ENCODE data around the gene DNTT.
"Not testable (repeated sequence)": the region's sequence is repeated elsewhere in the genome, so short reads cannot be mapped to it uniquely, and the experiment has no call there.

The DNTT gene

DNA sequence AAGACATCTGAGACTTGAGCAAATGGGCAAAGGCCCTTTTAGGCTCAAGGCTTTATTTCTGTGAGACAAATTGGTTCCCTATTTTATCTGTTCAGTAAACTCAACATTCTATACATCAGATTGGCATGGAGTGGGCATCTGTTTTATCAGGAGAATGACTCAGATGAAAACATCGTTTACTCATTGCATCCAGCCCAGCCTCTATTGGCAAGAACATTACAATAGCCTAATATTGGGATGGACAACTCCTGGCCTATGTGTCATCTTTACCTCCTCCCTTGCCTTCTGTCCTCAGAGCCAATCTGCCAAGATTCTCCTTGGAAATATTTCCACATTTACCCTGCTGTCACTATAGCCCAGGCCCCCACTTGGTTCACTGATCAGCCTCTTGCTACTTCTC is 27.4 kb upstream of the DNTT start:
- DNase-seq: no peak

DNA sequence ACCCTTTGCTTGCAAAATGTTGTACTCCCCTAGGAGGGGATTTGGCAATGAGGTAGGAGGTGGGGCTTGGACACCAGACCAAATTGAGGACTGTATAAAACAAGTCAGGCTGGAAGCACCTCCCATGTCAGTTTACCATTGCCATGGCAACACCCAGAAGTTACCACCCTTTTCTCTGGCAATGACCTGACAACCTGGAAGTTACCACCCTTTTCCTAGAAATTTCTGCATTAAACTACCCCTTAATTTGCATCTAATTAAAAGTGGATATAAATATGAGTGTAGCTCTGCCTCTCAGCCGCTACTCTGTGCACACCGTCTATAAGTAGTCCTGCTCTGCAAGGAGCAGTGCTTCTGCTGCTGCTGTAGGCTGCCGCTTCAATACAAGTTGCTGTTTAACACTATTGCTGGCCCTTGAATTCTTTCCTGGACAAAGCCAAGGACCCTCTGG is 25.0 kb upstream of the DNTT start:
- no peak for DNase-seq

DNA sequence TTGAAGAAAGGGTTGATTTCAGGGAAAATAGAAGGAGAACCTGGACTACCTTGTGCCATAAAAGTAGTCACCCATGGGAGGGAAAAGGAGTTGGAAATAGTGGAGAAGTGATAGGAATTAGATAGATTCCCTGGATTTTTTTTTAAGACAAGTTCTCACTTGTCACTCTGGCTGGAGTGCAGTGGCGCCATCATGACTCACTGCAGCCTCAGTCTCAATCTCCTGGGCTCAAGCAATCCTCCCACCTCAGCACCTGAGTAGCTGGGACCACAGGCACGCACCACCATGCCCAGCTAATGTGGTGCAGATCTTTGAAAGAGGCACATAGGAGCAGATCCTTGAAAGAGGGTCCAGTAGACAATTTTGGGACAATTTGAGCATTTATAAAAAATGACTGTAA is 23.4 kb upstream of the DNTT start:
- DNase-seq: no peak

DNA sequence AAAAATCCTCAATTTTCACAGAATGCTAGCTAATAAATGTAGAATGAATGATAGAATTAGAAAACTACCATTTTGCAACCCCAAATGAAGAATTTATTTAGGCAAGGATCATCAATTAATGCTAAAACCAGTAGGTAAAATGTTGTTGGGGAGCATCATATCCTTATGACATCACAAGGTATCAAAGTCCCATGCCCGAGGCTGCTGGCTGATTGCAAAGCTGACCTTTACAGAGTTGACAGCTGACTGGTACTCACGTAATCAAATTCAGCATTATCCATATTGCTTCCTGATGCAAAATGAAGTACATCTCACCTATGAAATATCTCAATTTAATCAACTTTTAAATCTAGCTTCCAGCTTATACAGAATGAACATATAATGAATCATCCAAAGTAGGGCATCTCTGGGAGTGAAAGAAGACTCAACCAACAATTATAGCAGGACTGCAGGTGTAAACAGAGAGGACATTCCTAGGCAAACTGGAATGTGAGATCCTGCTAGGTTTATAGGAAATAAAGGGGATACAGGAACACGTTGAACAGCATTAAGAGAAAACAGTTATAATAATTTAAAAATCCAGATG is 22.7 kb upstream of the DNTT start:
- no peak for DNase-seq

DNA sequence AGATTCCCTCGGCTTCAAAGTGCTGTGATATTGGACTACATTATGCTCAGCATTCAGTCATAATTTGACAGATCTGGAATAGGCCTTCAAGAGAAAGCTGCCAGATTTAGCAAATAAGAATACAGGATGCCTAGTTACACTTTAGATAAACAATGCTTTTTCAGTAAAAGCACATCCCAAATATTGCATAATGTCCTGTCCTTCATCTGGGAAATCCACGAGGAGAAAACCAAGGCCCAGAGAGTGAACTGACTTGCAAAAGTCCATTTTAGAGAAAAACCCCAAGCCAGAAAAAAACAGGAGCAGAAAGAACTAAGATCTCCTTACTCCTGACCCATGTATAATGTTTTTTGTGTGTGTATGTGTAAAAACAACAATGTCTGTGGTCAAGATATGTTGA is 20.9 kb upstream of the DNTT start:
- DNase-seq: no peak

DNA sequence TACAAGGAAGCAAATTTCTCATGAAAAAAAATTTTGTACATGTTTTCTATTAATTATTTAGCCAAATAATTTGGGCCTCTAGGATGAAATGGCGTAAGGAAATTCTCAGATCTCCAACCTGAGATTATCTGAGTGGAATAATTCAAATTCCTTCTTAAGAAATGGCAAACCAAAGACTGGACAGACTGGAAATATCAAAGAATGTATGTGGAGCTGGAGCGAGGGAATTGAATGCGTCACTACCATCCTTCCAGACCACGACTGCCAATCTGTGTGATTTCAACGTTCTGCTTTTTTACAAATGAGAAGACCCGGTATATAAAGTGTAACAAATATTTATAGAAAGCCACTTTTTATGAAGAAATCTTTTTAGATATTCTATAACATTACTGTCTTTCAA is 20.5 kb upstream of the DNTT start:
- no peak for DNase-seq

DNA sequence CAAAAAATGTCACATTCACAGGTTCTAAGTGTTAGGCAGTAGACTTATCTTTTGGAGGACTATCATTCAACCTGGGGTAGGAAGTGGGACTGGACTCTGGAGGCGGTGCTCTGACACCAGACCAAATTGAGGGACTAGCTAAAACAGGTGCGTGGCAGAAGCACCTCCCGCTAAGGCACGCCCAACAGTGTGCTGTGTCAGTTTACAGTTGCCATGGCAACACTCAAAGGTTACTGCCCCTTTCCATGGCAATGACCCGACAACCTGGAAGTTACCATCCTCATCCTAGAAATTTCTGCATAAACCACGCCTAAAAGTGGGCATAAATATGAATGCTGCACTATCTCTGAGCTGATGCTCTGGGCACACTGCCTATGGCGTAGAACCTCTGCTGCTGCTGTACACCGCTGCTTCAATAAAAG is 18.9 kb upstream of the DNTT start:
- no peak for DNase-seq

DNA sequence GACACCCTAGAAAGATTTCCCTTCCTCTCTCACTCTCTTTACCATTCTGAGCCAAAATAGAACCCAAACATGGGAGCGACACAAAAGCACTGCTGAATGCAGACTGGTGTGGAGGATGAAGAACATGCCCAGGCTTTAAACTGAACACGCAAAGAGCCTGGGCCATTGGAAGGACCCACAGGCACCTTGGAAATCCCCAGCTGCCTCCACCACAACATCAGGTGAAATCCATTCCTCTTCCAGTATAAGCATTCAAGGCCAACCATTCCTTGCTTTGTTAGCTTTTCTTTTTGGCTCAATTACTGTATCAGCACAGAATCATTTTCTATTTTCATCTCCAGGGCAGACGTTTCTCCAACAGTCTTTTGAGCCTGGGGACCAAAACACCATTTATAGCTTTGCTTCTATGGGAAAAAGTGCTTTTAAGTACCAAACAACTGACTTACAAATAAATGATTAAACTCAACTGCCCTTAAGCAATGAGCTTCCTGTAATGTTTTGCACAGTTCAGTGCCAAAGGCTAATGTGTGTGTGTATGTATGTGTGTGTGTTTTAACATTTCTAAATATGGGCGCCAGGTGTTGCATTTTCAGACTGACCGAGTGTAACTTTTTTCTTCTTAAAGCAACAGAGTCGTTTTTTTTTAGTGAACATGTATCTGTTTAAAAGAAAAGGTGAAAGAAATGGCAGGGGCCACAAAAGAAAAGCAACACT is 16.7 kb upstream of the DNTT start:
- DNase-seq: no peak

DNA sequence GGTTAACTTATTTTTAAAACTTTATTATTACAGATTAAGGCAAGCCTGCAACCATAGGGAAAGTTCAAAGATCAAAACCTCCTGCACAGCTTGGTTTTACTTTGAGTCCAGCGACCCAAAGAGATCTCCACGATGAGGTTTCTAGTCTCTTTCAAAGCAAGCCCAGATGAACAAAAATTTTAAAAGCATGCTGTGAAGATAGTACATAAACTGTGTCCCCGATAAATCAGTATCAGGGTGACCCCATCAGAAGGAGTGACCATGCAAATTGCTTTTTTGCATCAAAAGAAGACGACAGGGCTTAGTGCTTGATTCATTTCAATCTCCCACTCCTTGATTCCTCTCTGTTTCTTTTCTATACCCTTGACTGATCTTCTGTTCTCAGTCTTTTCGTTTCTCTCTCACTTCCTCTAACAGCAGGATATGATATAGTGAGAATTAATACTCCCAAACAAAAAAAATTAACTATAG is 16.0 kb upstream of the DNTT start:
- DNase-seq: no peak

DNA sequence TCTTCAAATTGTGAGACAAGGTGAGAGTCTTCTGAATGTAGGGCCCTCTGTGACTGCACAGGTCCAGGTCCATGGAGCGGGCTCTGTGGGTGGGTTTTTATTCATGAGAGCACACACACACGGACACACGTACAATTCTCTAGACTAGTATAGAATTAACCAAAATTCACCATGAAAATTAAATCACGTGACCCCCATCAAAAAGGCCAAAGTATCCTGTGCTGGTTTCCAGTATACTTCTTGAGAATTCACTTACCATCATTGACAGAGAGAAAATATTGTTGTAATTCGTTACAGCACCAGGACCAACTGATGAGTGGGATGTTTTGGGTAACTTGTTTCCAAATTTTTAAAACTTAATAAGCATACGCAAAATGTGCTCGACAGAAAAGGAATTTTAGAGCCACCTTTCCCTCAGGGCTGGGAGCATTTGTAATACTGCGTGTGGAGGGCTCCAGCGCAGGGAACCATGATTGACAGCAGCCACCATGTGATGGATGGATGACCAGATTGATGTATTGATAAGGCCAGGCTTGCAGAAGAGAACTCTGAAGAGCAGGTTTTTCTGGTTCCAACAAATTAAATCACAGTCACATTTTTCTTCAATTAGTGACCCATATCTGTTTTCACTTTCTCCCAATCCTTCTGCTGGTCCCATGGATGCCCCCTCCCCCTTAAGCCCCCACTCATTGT is 14.9 kb upstream of the DNTT start:
- no peak for DNase-seq

DNA sequence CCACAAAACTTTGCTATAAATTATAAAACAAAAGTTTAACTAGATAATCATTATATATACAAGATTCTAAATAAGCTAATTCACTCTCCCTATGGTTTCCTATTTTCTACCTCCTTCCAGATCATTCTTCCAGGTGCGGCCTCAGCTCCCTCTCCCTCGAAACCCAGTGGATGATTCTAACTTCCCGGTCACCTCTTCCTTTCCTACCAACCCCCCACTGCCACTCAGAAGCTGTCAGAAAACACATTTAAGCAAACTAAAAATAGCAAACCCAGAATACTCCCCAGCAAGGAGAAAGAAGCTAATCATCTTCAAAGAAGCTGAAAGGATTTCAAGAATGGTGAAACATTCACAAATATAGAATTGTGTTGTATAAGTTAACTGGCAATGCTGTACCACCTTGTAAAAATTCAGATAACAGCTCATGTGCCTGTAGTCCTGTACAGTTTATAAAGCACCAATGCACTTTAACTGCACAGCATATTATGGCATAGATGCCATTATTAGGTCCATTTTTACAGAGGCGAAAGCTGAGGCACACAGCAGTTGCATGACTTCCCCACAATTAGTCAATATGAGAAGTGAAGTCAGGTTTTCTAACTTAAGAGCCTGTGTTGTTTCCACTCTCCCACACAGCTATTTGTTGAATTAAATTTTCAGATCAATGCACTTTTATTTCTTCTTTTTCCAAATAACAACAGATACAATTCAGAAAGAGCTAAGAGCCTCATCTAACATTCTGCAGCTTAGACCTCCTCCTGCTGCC is 13.7 kb upstream of the DNTT start:
- DNase-seq: no peak

DNA sequence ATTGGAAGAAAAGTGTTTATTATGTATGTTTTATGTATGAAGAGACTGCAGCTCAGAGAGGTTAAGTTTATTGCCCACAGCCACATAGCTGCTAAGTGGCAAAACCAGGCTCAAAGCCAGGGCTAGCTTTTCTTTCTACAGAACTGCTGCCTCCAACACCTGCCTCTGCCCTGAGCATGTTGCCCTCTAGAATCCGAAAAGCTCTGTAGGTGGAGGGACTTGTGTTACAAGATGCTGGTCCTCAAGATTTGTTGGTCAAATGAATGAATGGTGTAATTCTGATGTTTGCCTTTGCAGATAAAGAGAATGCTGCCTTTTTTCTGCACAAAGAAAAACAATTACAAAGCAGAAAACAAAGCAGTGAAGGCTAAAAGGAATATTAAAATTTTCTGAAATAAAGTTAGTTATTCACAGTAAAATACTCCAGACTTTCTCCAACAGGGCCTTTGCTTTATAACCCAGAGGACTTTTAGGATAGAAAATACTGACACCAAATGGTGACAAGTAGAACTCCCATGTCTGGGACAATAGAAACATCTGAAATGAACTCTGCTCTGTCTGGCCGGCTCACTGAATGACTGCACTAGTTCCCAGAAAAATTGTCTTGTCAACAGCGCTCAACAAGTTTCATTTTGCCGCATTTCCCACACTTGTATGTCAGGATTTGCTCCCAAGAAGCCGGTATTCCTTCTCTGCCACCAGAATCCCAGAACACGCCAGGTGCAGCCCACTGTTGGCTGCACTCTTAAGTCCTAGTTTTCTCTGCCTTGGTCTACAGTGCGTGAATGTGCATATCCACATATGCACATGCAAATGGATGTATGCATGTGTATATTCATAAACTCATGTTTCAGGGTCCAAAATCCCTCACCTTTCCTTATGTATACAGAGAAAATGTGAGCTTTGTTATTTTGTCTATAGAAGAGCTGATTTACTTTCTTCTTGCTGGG is 11.0 kb upstream of the DNTT start:
- peak; percentile 50 for DNase-seq

DNA sequence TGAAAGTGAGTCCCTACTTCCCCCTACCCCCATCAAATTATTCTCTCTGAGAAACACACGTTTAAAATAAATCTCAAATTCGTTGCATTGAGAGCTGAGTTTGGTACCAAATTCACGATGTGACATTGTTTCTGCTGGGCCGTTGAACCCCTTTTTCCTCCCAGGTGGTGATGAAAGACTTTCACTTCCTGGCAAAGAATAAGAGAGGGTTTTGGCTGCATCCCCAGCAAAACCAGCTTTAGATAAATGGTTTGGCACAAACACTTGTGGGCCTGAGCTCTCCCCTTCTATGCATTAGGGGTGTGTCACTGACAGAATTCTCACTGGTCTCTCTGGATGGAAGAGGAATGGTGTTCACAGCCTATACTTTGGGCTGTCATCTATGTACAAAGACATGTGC is 8.8 kb upstream of the DNTT start:
- no peak for DNase-seq

DNA sequence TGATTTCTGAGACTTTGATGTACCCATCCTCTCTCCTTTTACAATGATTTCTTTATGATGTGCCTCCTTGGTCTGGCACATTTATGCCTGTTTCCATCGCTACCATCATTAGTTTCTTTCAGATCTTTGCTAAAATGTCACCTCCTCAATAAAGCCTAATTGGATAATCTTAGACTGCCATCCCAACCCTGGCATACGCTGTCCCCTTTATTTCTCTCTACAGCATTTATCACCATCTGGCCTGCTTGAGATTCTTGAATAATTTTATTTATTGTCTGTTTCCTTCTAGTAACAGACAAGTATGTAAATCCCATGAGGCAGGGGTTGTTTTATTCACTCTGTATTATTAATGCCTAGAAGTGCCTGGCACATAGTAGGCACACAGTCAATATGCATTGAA is 6.7 kb upstream of the DNTT start:
- DNase-seq: no peak

DNA sequence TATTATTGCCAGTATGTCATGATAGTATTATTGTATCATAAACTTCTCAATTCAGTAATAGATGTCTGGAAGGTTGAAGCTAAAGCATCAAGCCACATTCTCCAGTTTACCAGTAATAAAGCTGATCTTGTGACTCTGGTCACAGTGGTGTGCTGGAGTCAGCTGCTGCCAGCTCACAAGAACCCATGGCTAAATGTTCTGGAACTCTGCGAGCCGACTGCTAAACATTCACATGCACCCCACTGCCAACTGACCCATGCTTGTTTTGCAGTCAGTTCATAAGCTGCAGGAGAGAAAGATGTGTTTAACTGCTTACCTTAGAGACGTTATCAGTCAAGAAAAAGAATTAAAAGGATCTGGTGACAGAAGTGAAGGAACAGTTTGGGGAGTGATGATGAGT is 5.9 kb upstream of the DNTT start:
- DNase-seq: no peak

DNA sequence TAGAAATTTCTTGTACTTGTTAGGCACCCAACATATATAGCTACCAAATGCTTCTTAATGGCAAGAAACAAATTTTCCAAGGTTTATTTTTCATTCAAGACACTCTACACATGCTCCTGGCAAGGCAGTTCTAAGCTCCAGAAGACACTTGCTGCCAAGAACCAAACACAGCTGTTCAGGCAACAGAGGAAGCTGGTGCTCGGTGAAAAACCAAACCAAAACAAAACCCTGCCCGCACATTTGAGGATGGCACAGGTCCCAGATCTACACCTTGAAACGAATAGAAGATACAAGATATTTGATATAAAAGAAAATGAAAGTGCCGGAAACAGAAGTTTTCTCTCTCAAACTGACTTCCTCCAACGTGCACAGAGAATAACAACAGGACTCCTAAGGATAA is 4.9 kb upstream of the DNTT start:
- no peak for DNase-seq

DNA sequence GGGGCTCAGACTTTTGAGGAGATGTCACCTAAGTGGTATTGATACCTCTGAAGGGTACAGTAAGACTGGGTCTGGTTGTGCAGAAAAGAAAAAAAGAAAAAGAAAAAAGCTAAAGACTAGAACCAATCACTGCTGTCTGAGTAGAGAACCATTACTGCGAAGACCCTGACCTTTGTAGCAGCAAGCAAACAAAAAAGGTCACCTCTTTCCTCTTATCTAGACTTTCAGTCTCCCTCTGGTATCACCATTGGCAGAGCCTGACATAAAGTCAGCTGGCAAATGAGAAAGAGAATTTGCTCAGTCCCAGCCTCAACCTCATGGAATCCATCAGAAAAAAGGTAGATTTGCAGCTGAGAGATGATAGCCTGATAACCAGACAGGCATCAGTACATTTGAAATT is 2.6 kb upstream of the DNTT start:
- DNase-seq: no peak

DNA sequence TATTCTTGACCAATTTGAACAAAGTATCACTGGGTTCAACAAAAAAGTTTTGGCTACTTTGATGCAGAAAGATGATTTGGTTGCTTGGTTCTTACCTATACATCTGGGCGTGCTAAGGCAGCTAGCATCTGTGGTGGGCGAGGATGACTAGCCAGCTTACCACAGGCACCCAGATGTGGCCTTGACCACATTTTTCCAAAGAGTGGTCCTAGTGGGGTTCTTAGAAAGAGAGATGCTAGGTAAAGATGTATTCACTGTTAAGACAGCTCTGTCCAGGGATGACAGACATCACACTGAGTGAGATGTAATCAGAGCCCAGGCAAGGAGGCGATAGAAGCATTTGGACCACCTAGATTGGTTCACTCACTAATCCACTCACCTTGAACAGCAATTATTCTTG is 785 bp downstream of the DNTT start:
- DNase-seq: no peak

DNA sequence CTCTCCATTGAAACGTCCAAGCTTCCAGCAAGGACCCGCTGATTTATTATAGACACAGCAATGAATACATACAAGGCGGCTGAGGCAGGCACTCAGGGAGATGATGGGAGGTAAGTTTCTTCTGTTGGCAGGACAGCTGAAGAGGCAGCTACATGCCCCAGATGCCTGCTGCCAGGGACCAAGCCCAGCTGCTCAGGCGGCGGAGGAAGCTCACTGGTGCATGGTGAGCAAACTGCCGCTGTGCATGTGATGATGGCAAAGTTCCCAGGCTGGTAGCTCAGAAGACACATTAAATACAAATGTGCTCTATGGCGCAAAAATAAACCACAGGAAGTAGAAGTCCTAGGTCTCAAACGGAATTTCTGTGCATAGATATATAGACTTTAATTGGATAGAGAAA is 2.3 kb downstream of the DNTT start:
- peak; percentile 55 for DNase-seq

DNA sequence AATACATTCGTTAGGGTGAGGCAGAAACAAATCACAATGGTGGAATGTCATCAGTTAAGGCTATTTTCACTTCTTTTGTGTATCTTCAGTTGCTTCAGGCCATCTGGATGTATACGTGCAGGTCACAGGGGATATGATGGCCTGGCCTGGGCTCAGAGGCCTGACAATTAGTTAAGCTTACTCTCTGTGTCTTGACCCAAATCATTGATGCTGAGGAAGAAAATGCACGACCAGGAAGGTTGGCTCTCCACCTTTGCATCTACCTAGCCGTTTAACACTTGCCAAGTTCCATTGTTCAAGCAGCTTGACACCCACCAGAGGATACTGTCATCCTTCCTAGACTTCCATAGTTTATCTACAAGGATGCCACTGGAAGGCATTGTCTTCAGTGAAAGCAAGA is 4.6 kb downstream of the DNTT start:
- not testable (repeated sequence) for DNase-seq

DNA sequence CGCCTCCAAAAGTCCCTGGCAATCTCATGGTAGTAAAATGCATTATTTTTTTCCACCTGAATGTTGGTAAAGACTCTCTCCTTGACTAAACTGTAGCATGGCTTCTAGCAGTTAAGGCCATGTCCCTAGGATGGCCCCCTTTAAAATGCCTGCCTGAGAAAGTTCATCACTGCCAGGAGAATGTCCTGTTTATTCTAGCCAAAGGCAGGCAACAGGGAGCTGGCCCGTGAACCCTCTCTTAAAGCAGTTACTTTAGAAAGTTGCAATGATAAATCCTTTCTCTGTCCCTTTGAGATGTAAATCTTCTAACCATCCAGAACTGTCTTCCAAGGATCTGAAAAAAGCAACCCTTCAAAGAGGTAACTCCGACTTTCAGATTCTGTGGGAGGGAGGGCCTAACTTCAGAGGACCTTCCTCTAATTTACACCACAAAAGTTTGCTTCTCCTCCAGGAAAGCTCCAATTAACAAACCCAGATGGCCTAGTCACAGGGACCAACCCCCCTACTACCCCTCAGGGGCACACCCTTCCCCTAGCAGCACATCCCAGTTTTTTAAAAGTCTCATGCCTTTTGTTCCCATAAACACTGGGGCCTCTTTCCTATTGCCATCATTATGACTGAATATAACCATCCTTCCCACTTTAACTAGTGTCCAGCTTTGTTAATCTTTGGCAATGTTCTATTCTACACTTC is 5.5 kb downstream of the DNTT start:
- no peak for DNase-seq

DNA sequence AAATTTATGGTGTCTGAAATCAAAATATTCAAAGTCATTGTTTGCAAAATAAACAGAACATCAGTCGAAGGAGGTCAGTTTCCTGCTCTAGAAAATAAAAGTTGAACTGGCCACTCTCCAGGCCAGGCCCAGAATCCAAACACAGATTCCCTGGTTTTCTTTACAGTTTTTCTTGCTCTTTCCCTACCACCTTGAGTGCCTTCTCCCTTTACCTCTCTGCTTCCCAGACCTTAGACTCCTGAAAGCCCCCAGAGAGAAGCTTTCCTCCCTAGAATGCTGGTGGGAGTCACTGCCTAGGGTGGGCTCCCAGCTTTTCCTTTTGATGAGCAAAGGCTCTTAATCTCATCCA is 6.1 kb downstream of the DNTT start:
- no peak for DNase-seq

All from femur (tissue), 1 donor.